Ovary (tissue), 9 donors: ENCODE data around the gene TRPC4. TPM values are rescaled to one million over a fixed set of nuclear protein-coding genes. Genes with fewer than 3 reads are reported as not detected.

Source experiments
- DNase-seq, 5 donors: peaks; one replicate each; pipeline ENCODE4 v3.0.0-alpha.2; 2019 to 2020
- H3K27ac ChIP-seq, 2 donors: fragments of 200-600 bp; one replicate each; pipeline versions ENCODE4 v1.5.1 to v1.8.0; 2019 to 2022
- H3K27me3 ChIP-seq: fragments of 200-600 bp; one replicate; pipeline ENCODE4 v1.8.0; 2022
- H3K36me3 ChIP-seq: fragments of 200-600 bp; sonication (generic); one replicate; pipeline ENCODE4 v1.5.1; 2019
- H3K4me1 ChIP-seq: one replicate; pipeline ENCODE4 v1.8.1; 2013; ENCODE audit warnings: mild to moderate bottlenecking, moderate library complexity; ENCODE audit not compliant: insufficient read depth
- H3K4me3 ChIP-seq: fragments of 200-600 bp; sonication (generic); one replicate; pipeline ENCODE4 v1.5.1; 2017
- H3K9me3 ChIP-seq, 2 donors: fragments of 200-600 bp in 1 of 2; sonication (generic) in 1 of 2; one replicate each; pipeline versions ENCODE4 v1.5.1 to v1.8.1; 2013 to 2019; ENCODE audit warnings: mild to moderate bottlenecking in 1 of 2, moderate library complexity in 1 of 2
- CTCF ChIP-seq, 3 donors: fragments of 450-650 bp in 2 of 3; fragments of 200-600 bp in 1 of 3; IDR thresholded peaks; one replicate each; pipeline versions ENCODE4 v1.5.1 to v1.8.0; 2016 to 2022; ENCODE audit warnings: antibody characterized with exemption in 3 of 3, mild to moderate bottlenecking in 1 of 3
- EP300 ChIP-seq: sonication (generic); formaldehyde crosslinking; IDR thresholded peaks from one replicate; pipeline ENCODE4 v1.6.1; 2017; ENCODE audit warnings: antibody characterized with exemption
- POLR2A ChIP-seq: fragments of 450-650 bp; IDR thresholded peaks from one replicate; pipeline ENCODE4 v1.6.1; 2017; ENCODE audit warnings: antibody characterized with exemption, mild to moderate bottlenecking, moderate library complexity
- WGBS, 3 donors: extraction: QIAGEN DNeasy Blood & Tissue Kit in 1 of 3; methylation state at CpG; one replicate each; pipeline versions ENCODE4 v1.1.5 to v1.1.7; 2013 to 2017; 5-methylcytosine and 5-hydroxymethylcytosine counted together
- intact Hi-C, 4 donors: fragments of 100-400 bp; cut with DNase I; formaldehyde crosslinking; loops; one replicate each; pipeline versions ENCODE4 v1.11.0 to v1.15.1; 2022 to 2023
- polyA plus RNA-seq, 2 donors: library from polyadenylated mRNA; stranded (reverse); fragments of 200-250 nt in 1 of 2; fragments of 350-450 nt in 1 of 2; fragmentation: Illumina TruSeq in 1 of 2; extraction: RNeasy Lipid Tissue Mini Kit (QIAGEN cat#74804) in 1 of 2; gene quantifications; one replicate each; pipeline ENCODE4 v1.2.3, GENCODE V29; 2013 to 2014
- total RNA-seq, 7 donors: library from RNA; depleted of rRNA in 2 of 7; stranded (reverse); fragments of >200 nt in 2 of 7; fragmentation: NEBNext Ultra II Directional in 3 of 7; extraction: Animal tissue kit (Norgen Biotek cat#: 25700) in 3 of 7; gene quantifications; one replicate each; pipeline versions ENCODE4 v1.1.0 to v1.2.4, GENCODE V29; 2016 to 2023
- donor health status: DM: no; HTN: no; CAD: no; lungs with moderate emphysema.
- donor health status: DM: no; HTN: no; CAD: no.
- donor health status: Bipolar disorder and iron deficiency.
- donor health status: DM: yes; HTN: yes; CAD: no.
- donor health status: DM: no; HTN: no; CAD: no.
- donor health status: DM: yes; HTN: yes; CAD: no.

TRPC4 gene
- total and polyA plus RNA-seq, 9 donors: 1.4 to 5.5 (median 3.6) TPM

GRCh38 chr13:37910790-37911189, 41.2 kb upstream of the TRPC4 start:
- intact Hi-C loops: no loop called here
- TF ChIP-seq EP300: no peak
- TF ChIP-seq POLR2A: no peak
- TF ChIP-seq CTCF (IDR thresholded peaks at IDR 0.05): no peak
- Histone ChIP-seq H3K36me3 (no peaks in the 10 kb centered on the region), H3K4me1 (no peaks in the 10 kb centered on the region), H3K4me3 (no peak overlapping the region), H3K27me3 (no peaks in the 10 kb centered on the region), H3K9me3 (no peaks in the 10 kb centered on the region), H3K27ac (no peak overlapping the region)
- DNase-seq: no peak
- WGBS, 3 donors: 49 to 60% (median 58%) methylated on average over 1 of the region's 1 CpG

DNA sequence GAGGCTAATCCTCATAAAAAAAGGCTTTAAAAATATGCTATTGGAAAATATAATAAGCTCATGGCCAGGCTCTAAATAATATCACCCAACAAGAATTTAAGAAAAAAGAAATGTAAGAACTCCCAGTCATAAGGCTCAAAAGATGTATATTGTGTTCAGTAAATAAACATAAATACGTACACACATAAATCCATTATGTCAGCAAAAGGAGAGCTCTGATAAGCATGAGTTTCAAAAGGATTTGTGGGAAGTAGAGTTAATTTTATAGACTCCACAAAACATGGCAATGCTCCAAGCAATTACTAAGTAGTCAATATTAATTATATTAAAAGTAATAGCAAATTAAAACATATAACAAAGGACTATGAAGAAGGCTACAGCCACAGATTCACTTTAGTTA, 37.3 kb upstream of the TRPC4 start:
- intact Hi-C loops: no loop called here
- H3K36me3 ChIP-seq: no peaks in the 10 kb centered on the region
- no peaks in the 10 kb centered on the region for H3K9me3 ChIP-seq
- H3K4me1 ChIP-seq: no peaks in the 10 kb centered on the region
- H3K27ac ChIP-seq: no peak overlapping the region
- H3K27me3 ChIP-seq: no peaks in the 10 kb centered on the region
- TF ChIP-seq POLR2A: no peak
- no peak for TF ChIP-seq CTCF (IDR thresholded peaks at IDR 0.05)
- TF ChIP-seq EP300: no peak
- WGBS, 3 donors: 87 to 91% (median 88%) methylated on average over 1 of the region's 1 CpG
- no peak for DNase-seq
- H3K4me3 ChIP-seq: no peak overlapping the region

GRCh38 chr13:37905736-37906135, 36.2 kb upstream of the TRPC4 start:
- no peak overlapping the region for H3K4me3 ChIP-seq
- 73 to 88% (median 84%) methylated on average over 2 of the region's 2 CpGs for WGBS, 3 donors
- H3K36me3 ChIP-seq: no peaks in the 10 kb centered on the region
- H3K4me1 ChIP-seq: no peaks in the 10 kb centered on the region
- no peak for DNase-seq
- no peaks in the 10 kb centered on the region for H3K27me3 ChIP-seq
- intact Hi-C loops: no loop called here
- no peaks in the 10 kb centered on the region for H3K9me3 ChIP-seq
- TF ChIP-seq CTCF (IDR thresholded peaks at IDR 0.05) (no peak), EP300 (no peak), POLR2A (no peak)
- H3K27ac ChIP-seq: no peak overlapping the region

- Histone ChIP-seq H3K27ac (no peak overlapping the region), H3K9me3 (no peaks in the 10 kb centered on the region), H3K27me3 (no peaks in the 10 kb centered on the region), H3K4me3 (no peak overlapping the region), H3K36me3 (no peaks in the 10 kb centered on the region), H3K4me1 (no peaks in the 10 kb centered on the region)
- DNase-seq: no peak
- intact Hi-C loops: no loop called here
- no peak for TF ChIP-seq EP300
- TF ChIP-seq CTCF (IDR thresholded peaks at IDR 0.05): no peak
- no peak for TF ChIP-seq POLR2A
- WGBS, 3 donors: 57 to 65% (median 59%) methylated on average over 4 of the region's 4 CpGs
Measured at GRCh38 chr13:37899753-37900152, 30.2 kb upstream of the TRPC4 start.

GRCh38 chr13:37893321-37893720, 23.7 kb upstream of the TRPC4 start:
- intact Hi-C loops: no loop called here
- Histone ChIP-seq H3K9me3 (no peaks in the 10 kb centered on the region), H3K4me1 (no peaks in the 10 kb centered on the region), H3K36me3 (no peaks in the 10 kb centered on the region), H3K27ac (no peak overlapping the region), H3K27me3 (no peaks in the 10 kb centered on the region), H3K4me3 (no peak overlapping the region)
- TF ChIP-seq CTCF (IDR thresholded peaks at IDR 0.05) (no peak), EP300 (no peak), POLR2A (no peak)
- no peak for DNase-seq
